OCI-LY7 (cell line): ENCODE data around the gene UBE2S. TPM values are rescaled to one million over a fixed set of nuclear protein-coding genes. Genes with fewer than 3 reads are reported as not detected.

Experiments
- BruUV-seq: library from RNA; stranded (reverse); fragments of 400-500 nt; replicated peaks from 2 replicates; lab custom pipeline; 2021; lab: Mats Ljungman, UMichigan
- CTCF ChIA-PET: fragments of 300-600 bp; sonication (Branson Sonifier 250); formaldehyde crosslinking; loops from one replicate; lab custom pipeline; 2022; ENCODE audit warnings: antibody characterized with exemption; ENCODE audit not compliant: unreplicated experiment; lab: Charles Lee
- POLR2A ChIA-PET: fragments of 300-600 bp; sonication (Branson Sonifier 250); formaldehyde crosslinking; loops from one replicate; lab custom pipeline; 2022; ENCODE audit warnings: antibody characterized with exemption; lab: Charles Lee
- DNase-seq: peaks from one replicate; pipeline ENCODE4 v3.0.0-alpha.2; 2015; ENCODE audit warnings: low spot score
- H2AFZ ChIP-seq: fragments of 200-600 bp; sonication (generic), shearing (Covaris generic); 2 replicates; pipeline ENCODE4 v1.6.1; 2014; ENCODE audit warnings: mild to moderate bottlenecking, antibody characterized with exemption, low read length, moderate library complexity
- H3K27ac ChIP-seq: fragments of 200-600 bp; sonication (generic); 2 replicates; pipeline ENCODE4 v1.5.1; 2014; ENCODE audit warnings: mixed run types, low read depth, mild to moderate bottlenecking, moderate library complexity, low read length, inconsistent platforms; ENCODE audit not compliant: poor library complexity, severe bottlenecking
- H3K36me3 ChIP-seq: fragments of 200-600 bp; sonication (generic); 2 replicates; pipeline ENCODE4 v1.6.1; 2014; ENCODE audit warnings: mild to moderate bottlenecking, antibody characterized with exemption, low read length, moderate library complexity, mixed read lengths; ENCODE audit not compliant: insufficient read depth
- H3K4me1 ChIP-seq: fragments of 200-600 bp; sonication (generic); 2 replicates; pipeline ENCODE4 v1.5.1; 2014; ENCODE audit warnings: mild to moderate bottlenecking, low read length; ENCODE audit not compliant: insufficient read depth, poor library complexity, severe bottlenecking
- H3K4me2 ChIP-seq: fragments of 200-600 bp; sonication (generic); 2 replicates; pipeline ENCODE4 v1.6.1; 2014; ENCODE audit warnings: mild to moderate bottlenecking, low read length
- H3K4me3 ChIP-seq: fragments of 200-600 bp; sonication (generic); 2 replicates; pipeline ENCODE4 v1.5.1; 2014; ENCODE audit warnings: mild to moderate bottlenecking, low read depth, low read length; ENCODE audit not compliant: poor library complexity, severe bottlenecking
- H3K79me2 ChIP-seq: fragments of 200-600 bp; sonication (generic); 2 replicates; pipeline ENCODE4 v1.6.1; 2016; ENCODE audit warnings: low read depth, mild to moderate bottlenecking, low read length, moderate library complexity, mixed read lengths; ENCODE audit not compliant: insufficient read depth
- H3K9me2 ChIP-seq: fragments of 200-600 bp; sonication (generic); 2 replicates; pipeline ENCODE4 v1.6.1; 2016; ENCODE audit warnings: mild to moderate bottlenecking, low read length, mixed read lengths; ENCODE audit not compliant: insufficient read depth
- H3K9me3 ChIP-seq: fragments of 200-600 bp; sonication (generic); 2 replicates; pipeline ENCODE4 v1.6.1; 2014; ENCODE audit warnings: mild to moderate bottlenecking, mixed run types, low read length, mixed read lengths
- H4K20me1 ChIP-seq: fragments of 200-600 bp; sonication (generic); 2 replicates; pipeline ENCODE4 v1.6.1; 2014; ENCODE audit warnings: mild to moderate bottlenecking, antibody characterized with exemption, low read length, moderate library complexity, mixed read lengths; ENCODE audit not compliant: insufficient read depth
- EZH2phosphoT487 ChIP-seq: fragments of 200-600 bp; sonication (generic); IDR thresholded peaks from 2 replicates; pipeline ENCODE4 v1.6.1; 2018; ENCODE audit warnings: low read depth, borderline replicate concordance, mild to moderate bottlenecking, mixed run types, antibody characterized with exemption, low read length, moderate library complexity, mixed read lengths
- intact Hi-C: fragments of 100-400 bp; cut with micrococcal nuclease; formaldehyde crosslinking; loops from one replicate; pipeline ENCODE4 v1.10.0; 2022; ENCODE audit not compliant: unreplicated experiment
- total RNA-seq, 2 experiments: library from RNA; depleted of rRNA in 1 of 2; stranded (reverse); fragments of >200 nt in 1 of 2; shearing (Covaris generic) in 1 of 2; gene quantifications; 2 replicates each; pipeline ENCODE4 v1.2.3, GENCODE V29; 2014 to 2022
- TF ChIP-seq, protein P1 (sequence below): fragments of 200-600 bp; sonication (generic); conservative IDR thresholded peaks from 2 replicates; pipeline ENCODE4 v1.5.1; 2014; ENCODE audit warnings: mild to moderate bottlenecking, antibody characterized with exemption, low read length, moderate library complexity, mixed read lengths

Gene UBE2S
- total RNA-seq, 2 experiments from 2014 or later, result 285 to 682 TPM

DNA sequence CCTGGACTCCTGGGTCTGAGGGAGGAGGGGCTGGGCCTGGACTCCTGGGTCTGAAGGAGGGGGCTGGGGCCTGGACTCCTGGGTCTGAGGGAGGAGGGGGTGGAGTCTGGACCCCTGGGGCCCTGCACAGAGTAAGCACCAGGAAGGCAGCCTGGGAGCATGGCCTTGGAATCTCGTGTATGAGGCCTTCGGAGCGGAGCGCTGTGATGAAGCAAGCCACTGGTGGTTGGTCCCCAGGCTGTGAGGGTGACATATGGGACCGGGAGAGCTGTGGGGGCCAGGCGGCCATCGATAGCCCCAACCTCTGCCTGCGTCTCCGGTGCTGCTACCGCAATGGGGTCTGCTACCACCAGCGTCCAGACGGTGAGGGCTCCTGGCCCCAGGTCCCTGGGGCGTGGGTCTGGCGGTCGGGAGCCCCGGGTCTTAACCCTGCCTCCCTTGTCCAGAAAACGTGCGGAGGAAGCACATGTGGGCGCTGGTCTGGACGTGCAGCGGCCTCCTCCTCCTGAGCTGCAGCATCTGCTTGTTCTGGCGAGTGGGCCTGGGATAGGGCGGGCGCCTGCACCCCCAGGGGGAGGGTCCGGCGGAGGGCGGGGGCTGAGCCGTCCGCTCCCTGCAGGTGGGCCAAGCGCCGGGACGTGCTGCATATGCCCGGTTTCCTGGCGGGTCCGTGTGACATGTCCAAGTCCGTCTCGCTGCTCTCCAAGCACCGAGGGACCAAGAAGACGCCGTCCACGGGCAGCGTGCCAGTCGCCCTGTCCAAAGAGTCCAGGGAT, 30.0 kb downstream of the UBE2S start:
- Histone ChIP-seq H3K36me3 (no peaks in the 10 kb centered on the region), H3K4me2 (no peak overlapping the region), H3K9me2 (no peaks in the 10 kb centered on the region), H3K27ac (no peak overlapping the region), H2AFZ (no peak overlapping the region), H3K4me1 (no peaks in the 10 kb centered on the region), H3K79me2 (no peaks in the 10 kb centered on the region), H3K4me3 (no peak overlapping the region), H4K20me1 (no peaks in the 10 kb centered on the region), H3K9me3 (no peaks in the 10 kb centered on the region)
- intact Hi-C loops, result no loop called here
- DNase-seq, result no peak
- ChIA-PET CTCF (no interaction called here), POLR2A (no interaction called here)
- TF ChIP-seq, protein P1, sequence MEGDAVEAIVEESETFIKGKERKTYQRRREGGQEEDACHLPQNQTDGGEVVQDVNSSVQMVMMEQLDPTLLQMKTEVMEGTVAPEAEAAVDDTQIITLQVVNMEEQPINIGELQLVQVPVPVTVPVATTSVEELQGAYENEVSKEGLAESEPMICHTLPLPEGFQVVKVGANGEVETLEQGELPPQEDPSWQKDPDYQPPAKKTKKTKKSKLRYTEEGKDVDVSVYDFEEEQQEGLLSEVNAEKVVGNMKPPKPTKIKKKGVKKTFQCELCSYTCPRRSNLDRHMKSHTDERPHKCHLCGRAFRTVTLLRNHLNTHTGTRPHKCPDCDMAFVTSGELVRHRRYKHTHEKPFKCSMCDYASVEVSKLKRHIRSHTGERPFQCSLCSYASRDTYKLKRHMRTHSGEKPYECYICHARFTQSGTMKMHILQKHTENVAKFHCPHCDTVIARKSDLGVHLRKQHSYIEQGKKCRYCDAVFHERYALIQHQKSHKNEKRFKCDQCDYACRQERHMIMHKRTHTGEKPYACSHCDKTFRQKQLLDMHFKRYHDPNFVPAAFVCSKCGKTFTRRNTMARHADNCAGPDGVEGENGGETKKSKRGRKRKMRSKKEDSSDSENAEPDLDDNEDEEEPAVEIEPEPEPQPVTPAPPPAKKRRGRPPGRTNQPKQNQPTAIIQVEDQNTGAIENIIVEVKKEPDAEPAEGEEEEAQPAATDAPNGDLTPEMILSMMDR, result no peak
- TF ChIP-seq EZH2phosphoT487, result no peak
- no TSS peak for BruUV-seq

DNA sequence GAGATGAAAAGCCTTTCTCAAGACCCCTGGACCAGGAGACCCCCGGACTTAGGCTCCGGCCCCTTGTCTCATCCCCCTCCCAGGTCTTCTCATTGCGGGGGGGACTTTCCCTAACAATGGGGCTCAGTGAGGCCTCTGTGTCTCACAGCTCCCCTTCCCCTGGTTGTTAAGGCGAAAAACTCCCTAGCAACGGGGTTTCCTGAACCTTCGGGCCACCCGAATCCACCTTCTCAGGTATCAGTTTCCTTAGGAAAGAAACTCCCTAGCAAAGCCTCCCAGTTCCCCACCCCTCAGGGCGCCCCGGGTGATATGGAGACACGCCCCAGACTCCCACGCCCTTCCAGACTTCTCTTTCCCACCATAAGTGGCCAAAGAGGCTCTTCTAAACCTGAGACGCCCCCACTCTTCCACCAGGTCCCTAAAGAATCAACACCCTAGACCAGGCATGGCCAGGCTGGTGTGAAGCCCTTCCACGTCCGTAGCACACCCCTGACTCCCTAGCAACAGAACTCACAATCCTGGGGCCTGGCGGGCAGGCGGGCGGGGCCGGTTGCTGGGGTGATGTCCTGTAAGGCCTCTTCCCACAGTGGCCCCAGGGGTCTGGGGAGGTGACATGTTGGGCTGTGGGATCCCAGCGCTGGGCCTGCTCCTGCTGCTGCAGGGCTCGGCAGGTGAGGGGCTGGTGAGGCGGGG, 31.2 kb downstream of the UBE2S start, which contains the start of gene TMEM190:
Gene TMEM190, plus strand, starts transcription at position 586 of the 693 bp plus-strand sequence. Its CDS starts 28 bp downstream, at position 614.
- H3K4me3 ChIP-seq, result no peak within 1 kb of the TSS
- ChIA-PET POLR2A (interaction anchor here (0.7 kb wide), 1 partner anchor 258 kb away, joined by 7 read pairs; no protein-coding TSS in a partner anchor), CTCF (no interaction called here)
- intact Hi-C loops, result no loop called here
- no peaks in the 10 kb centered on the region for H3K9me3 ChIP-seq
- no peaks in the 10 kb centered on the region for H3K9me2 ChIP-seq
- no peak within 1 kb of the TSS for H2AFZ ChIP-seq
- no TSS peak for BruUV-seq
- no peaks in the 10 kb centered on the region for H4K20me1 ChIP-seq
- H3K36me3 ChIP-seq, result no peaks in the 10 kb centered on the region
- H3K4me2 ChIP-seq, result no peak within 1 kb of the TSS
- no peak for DNase-seq
- H3K79me2 ChIP-seq, result no peaks in the 10 kb centered on the region
- TF ChIP-seq, protein P1, result no peak
- TF ChIP-seq EZH2phosphoT487, result no peak
- H3K27ac ChIP-seq, result no peak within 1 kb of the TSS
- H3K4me1 ChIP-seq, result no peaks in the 10 kb centered on the region
